LNCAP (cell line): Measurements from ENCODE around the gene NID1.

ENCODE experiments used
- TF ChIP-seq, protein P1 (sequence below): fragments of 450-650 bp; IDR thresholded peaks from 2 replicates; pipeline ENCODE4 v1.5.1; 2017; ENCODE audit warnings: mild to moderate bottlenecking

NID1 gene

DNA sequence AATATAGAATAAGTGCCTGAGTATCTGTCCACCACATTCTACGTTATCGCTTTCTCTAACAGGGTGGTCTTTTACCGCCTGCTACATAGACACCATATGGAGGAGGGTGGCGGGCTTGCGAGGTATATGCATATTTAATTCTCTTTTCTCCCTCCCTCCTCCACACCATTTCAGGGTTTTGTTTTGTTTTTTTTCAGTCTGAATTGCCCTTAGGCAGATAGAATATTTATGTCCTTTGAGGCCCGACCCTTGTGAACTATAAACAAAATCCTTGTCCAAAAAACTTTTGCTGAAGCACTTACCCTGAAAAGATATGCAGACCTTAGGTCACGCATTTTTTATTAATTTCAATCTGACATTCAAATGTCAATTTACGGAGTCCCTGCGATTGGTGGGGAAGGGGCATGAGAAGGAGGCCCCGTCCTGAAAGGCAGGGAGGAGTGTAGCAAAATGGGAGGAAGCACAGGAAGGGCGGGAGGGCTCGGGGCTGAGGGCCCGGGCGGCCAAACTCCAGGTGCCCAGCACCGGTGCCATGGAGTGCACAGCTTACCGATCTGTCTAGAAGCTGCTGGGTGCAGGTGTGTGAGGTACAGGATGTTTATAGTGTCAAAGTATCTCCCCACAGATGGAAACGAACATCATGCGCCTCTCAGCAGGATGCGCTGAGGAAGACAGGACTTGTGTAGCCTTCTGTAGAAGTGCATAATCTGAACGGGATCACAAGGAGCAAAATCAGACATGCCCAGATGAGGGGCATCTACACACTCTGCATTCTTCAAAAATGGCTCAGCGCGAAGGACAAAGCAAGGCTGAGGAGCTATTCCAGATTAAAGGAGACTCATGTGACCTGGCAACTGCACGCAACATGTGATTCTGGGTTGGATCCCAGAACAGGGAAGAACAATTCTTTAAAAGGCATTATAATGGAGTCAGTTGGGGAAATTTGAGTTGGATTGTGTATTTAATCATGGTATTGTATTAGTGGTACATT is 129.4 kb downstream of the NID1 start:
- TF ChIP-seq, protein P1, sequence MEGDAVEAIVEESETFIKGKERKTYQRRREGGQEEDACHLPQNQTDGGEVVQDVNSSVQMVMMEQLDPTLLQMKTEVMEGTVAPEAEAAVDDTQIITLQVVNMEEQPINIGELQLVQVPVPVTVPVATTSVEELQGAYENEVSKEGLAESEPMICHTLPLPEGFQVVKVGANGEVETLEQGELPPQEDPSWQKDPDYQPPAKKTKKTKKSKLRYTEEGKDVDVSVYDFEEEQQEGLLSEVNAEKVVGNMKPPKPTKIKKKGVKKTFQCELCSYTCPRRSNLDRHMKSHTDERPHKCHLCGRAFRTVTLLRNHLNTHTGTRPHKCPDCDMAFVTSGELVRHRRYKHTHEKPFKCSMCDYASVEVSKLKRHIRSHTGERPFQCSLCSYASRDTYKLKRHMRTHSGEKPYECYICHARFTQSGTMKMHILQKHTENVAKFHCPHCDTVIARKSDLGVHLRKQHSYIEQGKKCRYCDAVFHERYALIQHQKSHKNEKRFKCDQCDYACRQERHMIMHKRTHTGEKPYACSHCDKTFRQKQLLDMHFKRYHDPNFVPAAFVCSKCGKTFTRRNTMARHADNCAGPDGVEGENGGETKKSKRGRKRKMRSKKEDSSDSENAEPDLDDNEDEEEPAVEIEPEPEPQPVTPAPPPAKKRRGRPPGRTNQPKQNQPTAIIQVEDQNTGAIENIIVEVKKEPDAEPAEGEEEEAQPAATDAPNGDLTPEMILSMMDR = no peak

DNA sequence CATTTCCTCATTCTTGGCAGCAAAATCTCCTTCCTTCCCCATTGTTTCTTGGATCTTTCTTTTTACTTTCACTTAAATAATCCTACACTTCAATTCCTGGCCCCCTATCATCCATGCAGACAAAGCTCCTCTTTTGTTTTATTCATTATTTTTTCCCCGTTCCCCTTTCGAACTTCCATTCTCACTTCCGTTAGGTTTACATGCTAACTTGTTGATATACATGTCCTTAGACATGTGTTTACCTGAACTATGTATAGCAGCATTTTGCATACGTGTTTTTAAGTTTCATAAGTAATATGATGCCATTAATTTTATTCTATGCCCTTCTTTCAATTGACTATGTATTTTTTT is 131.1 kb downstream of the NID1 start:
- TF ChIP-seq, protein P1 = no peak

DNA sequence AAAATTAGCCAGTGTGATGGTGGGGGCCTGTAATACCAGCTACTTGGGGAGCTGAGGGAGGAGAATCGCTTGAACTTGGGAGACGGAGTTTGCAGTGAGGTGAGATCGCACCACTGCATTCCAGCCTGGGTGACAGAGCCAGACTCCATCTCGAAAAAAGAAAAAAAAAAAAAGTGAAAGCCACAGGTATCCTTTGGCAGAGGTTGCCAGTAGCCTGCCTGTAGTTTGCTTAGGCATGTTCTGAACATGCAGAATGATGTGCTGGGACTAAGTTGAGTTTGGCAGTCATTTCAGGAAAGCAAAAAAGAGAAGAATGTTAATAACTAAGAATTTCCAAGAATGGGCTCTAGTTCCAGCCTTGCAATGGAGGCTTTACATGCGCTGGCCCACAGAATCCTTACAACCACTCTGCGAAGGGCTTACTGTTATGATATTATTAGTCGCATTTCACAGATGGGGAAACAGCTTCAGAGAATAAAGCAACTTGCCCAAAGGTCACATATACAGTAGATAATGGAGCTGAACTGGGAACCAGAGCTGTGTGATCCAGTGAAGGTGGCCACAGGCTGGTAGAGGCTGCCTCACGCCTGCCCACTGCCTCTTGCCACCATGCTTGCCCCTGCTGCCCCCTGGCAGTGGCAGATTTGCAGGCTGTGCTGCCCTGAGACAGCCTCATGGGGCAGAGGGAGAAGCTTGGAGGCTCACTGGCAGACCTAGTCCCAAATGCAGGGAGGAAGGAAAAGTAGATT is 131.7 kb downstream of the NID1 start:
- TF ChIP-seq, protein P1 = no peak

DNA sequence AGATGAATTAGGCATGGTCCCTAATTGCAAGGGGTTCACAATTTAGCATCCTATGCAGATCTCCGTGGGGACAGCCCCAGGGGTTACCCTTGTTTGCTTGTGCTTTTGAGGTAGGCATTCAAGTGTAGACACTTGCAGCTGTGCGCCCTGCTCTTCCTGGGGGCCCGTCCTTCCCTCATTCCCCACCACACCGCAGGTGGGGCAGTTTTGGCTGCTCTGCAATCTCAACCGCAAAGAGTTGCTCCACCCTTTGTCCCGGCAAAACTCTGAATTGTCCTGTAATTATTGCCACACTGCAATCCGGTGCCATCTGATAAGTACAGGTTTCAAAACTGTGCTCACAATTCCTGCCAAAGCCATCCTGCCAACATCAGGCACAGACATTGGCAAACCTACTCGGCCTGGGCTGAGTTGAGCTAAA is 132.8 kb downstream of the NID1 start:
- TF ChIP-seq, protein P1 = no peak

DNA sequence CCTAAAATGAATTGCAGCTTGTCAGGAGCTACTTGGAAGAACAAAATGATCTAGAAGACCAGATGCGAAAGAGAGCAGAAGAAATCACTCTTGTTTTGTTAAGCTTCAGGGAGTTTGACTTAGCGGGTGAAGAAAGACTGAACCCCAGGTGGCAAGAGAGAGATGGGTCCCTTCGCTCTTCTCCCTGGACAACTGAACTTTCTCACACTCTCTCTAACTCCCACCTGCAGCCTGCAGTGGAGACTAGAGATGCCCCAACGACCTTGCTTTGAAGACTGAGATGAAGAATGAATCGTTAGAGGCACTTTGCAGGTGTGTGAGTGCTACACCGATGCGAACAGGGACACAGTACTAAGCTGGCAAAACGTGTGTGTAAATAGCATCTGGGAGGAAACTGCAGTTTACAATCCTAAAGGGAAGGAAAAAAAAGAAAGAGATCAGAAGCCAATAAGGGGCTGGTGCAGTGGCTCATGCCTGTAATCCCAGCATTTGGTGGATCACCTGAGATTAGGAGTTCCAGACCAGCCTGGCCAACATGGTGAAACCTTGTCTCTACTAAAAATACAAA is 133.6 kb downstream of the NID1 start:
- TF ChIP-seq, protein P1 = no peak

DNA sequence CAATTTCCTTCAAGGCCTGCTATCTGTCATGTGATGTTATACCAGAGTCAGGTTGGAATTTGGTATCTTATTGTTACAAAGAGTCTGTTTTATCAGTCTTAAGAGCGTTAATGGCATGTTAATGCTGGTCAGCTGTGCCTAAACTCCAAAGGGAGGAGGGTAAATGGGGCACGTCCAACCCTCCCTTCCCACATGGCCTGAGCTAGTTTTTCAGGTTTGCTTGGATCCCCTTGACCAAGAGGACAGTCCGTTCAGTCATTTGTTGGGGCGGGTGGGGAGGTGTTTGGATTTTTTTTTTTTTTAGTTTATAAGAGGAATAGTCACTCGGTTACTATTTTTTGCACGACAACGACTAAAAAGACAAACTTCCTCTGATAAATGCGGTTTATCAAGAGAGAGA is 134.3 kb downstream of the NID1 start:
- TF ChIP-seq, protein P1 = no peak

DNA sequence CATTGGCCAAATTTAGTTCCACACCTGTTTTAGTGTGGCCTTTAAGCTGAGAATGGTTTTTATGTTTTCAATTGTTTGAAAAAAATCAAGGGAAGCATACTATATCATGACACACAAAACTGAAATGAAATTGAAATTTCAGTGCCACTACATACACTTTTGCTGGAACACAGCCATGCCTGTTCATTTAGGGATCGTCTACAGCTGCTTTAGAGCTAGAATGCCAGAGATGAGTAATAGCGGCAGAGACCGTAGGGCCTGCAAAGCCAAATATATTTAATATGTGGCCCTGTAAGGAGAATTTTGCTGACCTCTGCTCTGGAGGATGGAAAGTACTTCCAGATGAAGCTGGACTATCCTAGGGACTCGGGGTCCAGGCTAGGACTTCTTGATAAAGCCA is 135.7 kb downstream of the NID1 start:
- TF ChIP-seq, protein P1 = no peak
